H9 (cell line): ENCODE measurements around the gene UBE3C. TPM values are rescaled to one million over a fixed set of nuclear protein-coding genes. Genes with fewer than 3 reads are reported as not detected.

ENCODE experiments used
- DNase-seq: peaks from one replicate; pipeline ENCODE4 v3.0.0-alpha.2; 2017
- H2AFZ ChIP-seq: one replicate; pipeline ENCODE4 v1.6.1; 2013; ENCODE audit warnings: mild to moderate bottlenecking, low read length, control low read depth, moderate library complexity
- H2AK5ac ChIP-seq: 2 replicates; pipeline ENCODE4 v1.6.1; 2013; ENCODE audit warnings: low read length, control low read depth, mixed read lengths; ENCODE audit not compliant: insufficient read length
- H2BK120ac ChIP-seq: one replicate; pipeline ENCODE4 v1.6.1; 2013; ENCODE audit warnings: low read depth, mild to moderate bottlenecking, low read length, control low read depth, inconsistent platforms; ENCODE audit not compliant: poor library complexity, severe bottlenecking
- H2BK12ac ChIP-seq: 2 replicates; pipeline ENCODE4 v1.6.1; 2013; ENCODE audit warnings: low read length, control low read depth, mixed read lengths, low read depth; ENCODE audit not compliant: insufficient read length
- H2BK15ac ChIP-seq: 2 replicates; pipeline ENCODE4 v1.6.1; 2013; ENCODE audit warnings: low read depth, low read length, control low read depth
- H2BK20ac ChIP-seq: one replicate; pipeline ENCODE4 v1.6.1; 2013; ENCODE audit warnings: low read depth, mild to moderate bottlenecking, low read length, control low read depth, inconsistent platforms; ENCODE audit not compliant: poor library complexity, severe bottlenecking
- H2BK5ac ChIP-seq: 2 replicates; pipeline ENCODE4 v1.6.1; 2013; ENCODE audit warnings: low read length, control low read depth, mixed read lengths; ENCODE audit not compliant: insufficient read length
- H3K14ac ChIP-seq: 2 replicates; pipeline ENCODE4 v1.6.1; 2013; ENCODE audit warnings: low read length, control low read depth; ENCODE audit not compliant: insufficient read depth
- H3K18ac ChIP-seq: 2 replicates; pipeline ENCODE4 v1.6.1; 2013; ENCODE audit warnings: low read depth, mild to moderate bottlenecking, mixed read lengths, low read length, control low read depth; ENCODE audit not compliant: insufficient read length
- H3K23ac ChIP-seq: 2 replicates; pipeline ENCODE4 v1.6.1; 2013; ENCODE audit warnings: low read length, control low read depth, mixed read lengths, low read depth; ENCODE audit not compliant: insufficient read length
- H3K23me2 ChIP-seq: 2 replicates; pipeline ENCODE4 v1.6.1; 2013; ENCODE audit warnings: low read depth, mild to moderate bottlenecking, mixed read lengths, low read length, control low read depth; ENCODE audit not compliant: insufficient read length, poor library complexity, severe bottlenecking
- H3K27ac ChIP-seq: 2 replicates; pipeline ENCODE4 v1.5.1; 2013; ENCODE audit warnings: low read length, control low read depth, mixed read lengths, low read depth; ENCODE audit not compliant: insufficient read length
- H3K27me3 ChIP-seq: 2 replicates; pipeline ENCODE4 v1.6.1; 2013; ENCODE audit warnings: low read length, control low read depth, inconsistent platforms; ENCODE audit not compliant: insufficient read depth
- H3K4ac ChIP-seq: 2 replicates; pipeline ENCODE4 v1.6.1; 2013; ENCODE audit warnings: low read depth, mild to moderate bottlenecking, control low read depth, inconsistent platforms, low read length, moderate library complexity
- H3K4me1 ChIP-seq: 2 replicates; pipeline ENCODE4 v1.6.1; 2013; ENCODE audit warnings: low read length, control low read depth, inconsistent platforms; ENCODE audit not compliant: insufficient read depth
- H3K4me2 ChIP-seq: 2 replicates; pipeline ENCODE4 v1.6.1; 2013; ENCODE audit warnings: low read length, control low read depth, mixed read lengths; ENCODE audit not compliant: insufficient read length, insufficient read depth
- H3K56ac ChIP-seq: 2 replicates; pipeline ENCODE4 v1.6.1; 2013; ENCODE audit warnings: low read depth, mild to moderate bottlenecking, mixed read lengths, low read length, control low read depth; ENCODE audit not compliant: insufficient read length
- H3K79me1 ChIP-seq: 2 replicates; pipeline ENCODE4 v1.6.1; 2013; ENCODE audit warnings: low read depth, mild to moderate bottlenecking, moderate library complexity, low read length, control low read depth, inconsistent platforms; ENCODE audit not compliant: insufficient read depth, poor library complexity, severe bottlenecking
- H3K79me2 ChIP-seq: 2 replicates; pipeline ENCODE4 v1.6.1; 2013; ENCODE audit warnings: low read length, control low read depth, inconsistent platforms; ENCODE audit not compliant: insufficient read depth
- H3K9ac ChIP-seq: 2 replicates; pipeline ENCODE4 v1.6.1; 2013; ENCODE audit warnings: low read length, control low read depth, mixed read lengths; ENCODE audit not compliant: insufficient read length; ENCODE audit errors: extremely low read depth
- H3K9me3 ChIP-seq: one replicate; pipeline ENCODE4 v1.6.1; 2013; ENCODE audit warnings: low read depth, low read length, inconsistent platforms; ENCODE audit not compliant: control insufficient read depth
- H3T11ph ChIP-seq: one replicate; pipeline ENCODE4 v1.6.1; 2013; ENCODE audit warnings: mild to moderate bottlenecking, low read length, control low read depth, inconsistent platforms
- H4K20me1 ChIP-seq: one replicate; pipeline ENCODE4 v1.6.1; 2013; ENCODE audit not compliant: control insufficient read depth, insufficient read length, insufficient read depth
- H4K5ac ChIP-seq: 2 replicates; pipeline ENCODE4 v1.6.1; 2013; ENCODE audit warnings: low read depth, mild to moderate bottlenecking, mixed read lengths, low read length, control low read depth; ENCODE audit not compliant: insufficient read length
- H4K8ac ChIP-seq: replicated peaks from 2 replicates; pipeline ENCODE4 v1.6.1; 2013; ENCODE audit warnings: low read length, control low read depth, mixed read lengths, low read depth; ENCODE audit not compliant: insufficient read length
- H4K91ac ChIP-seq: 2 replicates; pipeline ENCODE4 v1.6.1; 2013; ENCODE audit warnings: low read depth, mild to moderate bottlenecking, moderate library complexity, mixed read lengths, low read length, control low read depth; ENCODE audit not compliant: insufficient read length
- H3K27ac Mint-ChIP-seq, 3 experiments: 2 replicates in 2 of 3; 3 replicates in 1 of 3; pipeline ENCODE4 v1.8.0; 2020 to 2021; ENCODE audit warnings: mixed read lengths in 3 of 3, mild to moderate bottlenecking in 1 of 3, moderate library complexity in 1 of 3
- H3K27me3 Mint-ChIP-seq: 2 replicates; pipeline ENCODE4 v1.8.0; 2021; ENCODE audit warnings: low read depth, mild to moderate bottlenecking, moderate library complexity, mixed read lengths
- H3K36me3 Mint-ChIP-seq, 3 experiments: 2 replicates in 2 of 3; 3 replicates in 1 of 3; pipeline ENCODE4 v1.8.0; 2020 to 2021; ENCODE audit warnings: low read depth in 3 of 3, mixed read lengths in 3 of 3; ENCODE audit not compliant: insufficient read depth in 1 of 3
- H3K4me1 Mint-ChIP-seq, 2 experiments: 2 replicates each; pipeline ENCODE4 v1.8.0; 2020; ENCODE audit warnings: mixed read lengths in 2 of 2
- H3K4me3 Mint-ChIP-seq, 2 experiments: 2 replicates in 1 of 2; 3 replicates in 1 of 2; pipeline ENCODE4 v1.8.0; 2020 to 2021; ENCODE audit warnings: mild to moderate bottlenecking in 2 of 2, mixed read lengths in 2 of 2, moderate library complexity in 1 of 2
- H3K9me3 Mint-ChIP-seq, 2 experiments: 2 replicates in 1 of 2; 3 replicates in 1 of 2; pipeline ENCODE4 v1.8.0; 2020; ENCODE audit warnings: mild to moderate bottlenecking in 2 of 2, mixed read lengths in 2 of 2, moderate library complexity in 1 of 2
- WGBS: extraction: QIAGEN DNeasy Blood & Tissue Kit; methylation state at CpG from one replicate; pipeline ENCODE4 v1.1.7; 2013; ENCODE audit warnings: missing lambda C conversion rate, low lambda C conversion rate, mixed read lengths; ENCODE audit not compliant: insufficient read length; ENCODE audit errors: extremely low coverage; 5-methylcytosine and 5-hydroxymethylcytosine counted together
- total RNA-seq: library from RNA; stranded (reverse); gene quantifications from 2 replicates; pipeline ENCODE4 v1.2.1, GENCODE V29; 2021
- TF ChIP-seq, protein P1 (sequence below): fragments of 200-600 bp; sonication (generic); conservative IDR thresholded peaks from 3 replicates; pipeline ENCODE4 v1.8.0; 2021; ENCODE audit warnings: antibody characterized with exemption, mild to moderate bottlenecking

The UBE3C gene
- total RNA-seq, 1 experiment from 2014 or later = 63.3 TPM

DNA sequence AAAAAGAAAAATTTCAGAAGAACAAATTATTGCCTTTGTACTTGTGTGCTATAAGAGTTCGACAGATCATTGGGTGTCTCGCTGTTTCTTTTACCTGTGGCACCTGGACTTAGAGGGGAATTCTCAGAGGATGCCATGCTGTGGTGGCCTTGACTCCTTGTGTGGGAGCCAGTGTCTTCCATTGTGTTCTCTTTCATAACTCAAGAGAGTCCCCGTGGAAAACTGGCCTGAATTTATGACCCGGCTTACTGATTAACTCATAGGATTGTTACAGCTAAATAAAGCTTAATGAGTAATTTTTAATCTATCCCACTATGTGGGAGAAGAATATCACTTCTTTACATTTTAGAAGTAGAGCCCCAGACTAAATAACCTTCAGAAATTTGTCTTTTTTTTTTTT, 54.5 kb downstream of the UBE3C start:
- Mint-ChIP-seq H3K4me1 (peaks cover 10% of the 10 kb centered on the region in 2 experiments), H3K36me3 (peaks cover 34 to 89% (median 73%) of the 10 kb centered on the region in 3 experiments; a peak in 6 of 7 replicates), H3K27ac (no peak overlapping the region), H3K27me3 (no peaks in the 10 kb centered on the region), H3K4me3 (no peak overlapping the region), H3K9me3 (no peaks in the 10 kb centered on the region)
- peaks cover 3% of the 10 kb centered on the region for H3K79me1 ChIP-seq
- no peak overlapping the region for H2BK15ac ChIP-seq
- no peak overlapping the region for H2AFZ ChIP-seq
- no peaks in the 10 kb centered on the region for H4K20me1 ChIP-seq
- no peaks in the 10 kb centered on the region for H3K23me2 ChIP-seq
- no peak overlapping the region for H2BK120ac ChIP-seq
- H4K8ac ChIP-seq = no peak overlapping the region
- TF ChIP-seq, protein P1, sequence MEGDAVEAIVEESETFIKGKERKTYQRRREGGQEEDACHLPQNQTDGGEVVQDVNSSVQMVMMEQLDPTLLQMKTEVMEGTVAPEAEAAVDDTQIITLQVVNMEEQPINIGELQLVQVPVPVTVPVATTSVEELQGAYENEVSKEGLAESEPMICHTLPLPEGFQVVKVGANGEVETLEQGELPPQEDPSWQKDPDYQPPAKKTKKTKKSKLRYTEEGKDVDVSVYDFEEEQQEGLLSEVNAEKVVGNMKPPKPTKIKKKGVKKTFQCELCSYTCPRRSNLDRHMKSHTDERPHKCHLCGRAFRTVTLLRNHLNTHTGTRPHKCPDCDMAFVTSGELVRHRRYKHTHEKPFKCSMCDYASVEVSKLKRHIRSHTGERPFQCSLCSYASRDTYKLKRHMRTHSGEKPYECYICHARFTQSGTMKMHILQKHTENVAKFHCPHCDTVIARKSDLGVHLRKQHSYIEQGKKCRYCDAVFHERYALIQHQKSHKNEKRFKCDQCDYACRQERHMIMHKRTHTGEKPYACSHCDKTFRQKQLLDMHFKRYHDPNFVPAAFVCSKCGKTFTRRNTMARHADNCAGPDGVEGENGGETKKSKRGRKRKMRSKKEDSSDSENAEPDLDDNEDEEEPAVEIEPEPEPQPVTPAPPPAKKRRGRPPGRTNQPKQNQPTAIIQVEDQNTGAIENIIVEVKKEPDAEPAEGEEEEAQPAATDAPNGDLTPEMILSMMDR = no peak
- no CpG with 5 or more reads among the region's 4 CpGs for WGBS
- no peak overlapping the region for H3K4me2 ChIP-seq
- no peak overlapping the region for H3K56ac ChIP-seq
- no peak overlapping the region for H4K5ac ChIP-seq
- H3K27me3 ChIP-seq = no peaks in the 10 kb centered on the region
- no peaks in the 10 kb centered on the region for H3K9me3 ChIP-seq
- H3K9ac ChIP-seq = no peak overlapping the region
- H3K4ac ChIP-seq = no peak overlapping the region
- no peak overlapping the region for H2BK20ac ChIP-seq
- no peak overlapping the region for H3K18ac ChIP-seq
- H3K27ac ChIP-seq = no peak overlapping the region
- H3K14ac ChIP-seq = no peak overlapping the region
- no peak overlapping the region for H4K91ac ChIP-seq
- DNase-seq = no peak
- no peak overlapping the region for H2BK5ac ChIP-seq
- H3K79me2 ChIP-seq = no peaks in the 10 kb centered on the region
- no peak overlapping the region for H2AK5ac ChIP-seq
- no peak overlapping the region for H2BK12ac ChIP-seq
- no peaks in the 10 kb centered on the region for H3K4me1 ChIP-seq
- H3T11ph ChIP-seq = no peak overlapping the region
- no peak overlapping the region for H3K23ac ChIP-seq
